Keratinocyte (primary cell): ENCODE results near the gene DRD1. TPM values are rescaled to one million over a fixed set of nuclear protein-coding genes. Genes with fewer than 3 reads are reported as not detected.

Experiments used
- DNase-seq: peaks from one replicate; pipeline ENCODE4 v3.0.0-alpha.2; 2011; ENCODE audit warnings: low read depth, missing footprints, low spot score
- FAIRE-seq: peaks from 2 replicates; lab custom pipeline; 2011; peaks lifted over from hg19 to GRCh38; lab: Jason Lieb, UNC
- H2AFZ ChIP-seq: 2 replicates; pipeline ENCODE4 v1.6.0; 2012; ENCODE audit warnings: low read length, control low read depth, inconsistent platforms; ENCODE audit not compliant: control insufficient read depth
- H3K27ac ChIP-seq: 2 replicates; pipeline ENCODE4 v1.5.1; 2011; ENCODE audit warnings: low read length; ENCODE audit not compliant: control insufficient read depth, insufficient read depth
- H3K27me3 ChIP-seq: 3 replicates; pipeline ENCODE4 v1.6.0; 2011; ENCODE audit warnings: low read length; ENCODE audit not compliant: control insufficient read depth, insufficient read depth; ENCODE audit errors: extremely low read depth
- H3K36me3 ChIP-seq, 2 experiments: 2 replicates in 1 of 2; 3 replicates in 1 of 2; pipeline ENCODE4 v1.5.1; 2011; ENCODE audit warnings: low read length in 2 of 2, mild to moderate bottlenecking in 1 of 2; ENCODE audit not compliant: control insufficient read depth in 2 of 2, insufficient read depth in 2 of 2; ENCODE audit errors: extremely low read depth in 1 of 2
- H3K4me1 ChIP-seq: 3 replicates; pipeline ENCODE4 v1.5.1; 2011; ENCODE audit warnings: low read length; ENCODE audit not compliant: control insufficient read depth, insufficient read depth; ENCODE audit errors: extremely low read depth
- H3K4me2 ChIP-seq: 3 replicates; pipeline ENCODE4 v1.6.0; 2011; ENCODE audit warnings: low read depth, low read length; ENCODE audit not compliant: control insufficient read depth, insufficient read depth; ENCODE audit errors: extremely low read depth
- H3K4me3 ChIP-seq, 3 experiments: fragments of 200-600 bp in 1 of 3; sonication (generic) in 1 of 3; 2 replicates in 2 of 3; 3 replicates in 1 of 3; pipeline ENCODE4 v1.5.1; 2011 to 2016; ENCODE audit warnings: low read length in 3 of 3, mild to moderate bottlenecking in 3 of 3, control low read depth in 2 of 3, inconsistent platforms in 1 of 3, low read depth in 1 of 3, mixed read lengths in 1 of 3, mixed run types in 1 of 3, moderate library complexity in 1 of 3; ENCODE audit not compliant: control insufficient read depth in 2 of 3, insufficient read depth in 2 of 3; ENCODE audit errors: extremely low read depth in 1 of 3
- H3K79me2 ChIP-seq: 2 replicates; pipeline ENCODE4 v1.6.0; 2012; ENCODE audit warnings: low read length; ENCODE audit not compliant: control insufficient read depth, insufficient read depth
- H3K9ac ChIP-seq: 3 replicates; pipeline ENCODE4 v1.6.0; 2011; ENCODE audit warnings: low read length; ENCODE audit not compliant: control insufficient read depth, insufficient read depth; ENCODE audit errors: extremely low read depth
- H3K9me1 ChIP-seq: 3 replicates; pipeline ENCODE4 v1.6.0; 2011; ENCODE audit warnings: low read length; ENCODE audit not compliant: control insufficient read depth, insufficient read depth; ENCODE audit errors: extremely low read depth
- H3K9me3 ChIP-seq: 2 replicates; pipeline ENCODE4 v1.5.1; 2012; ENCODE audit warnings: low read depth, low read length; ENCODE audit not compliant: control insufficient read depth
- H4K20me1 ChIP-seq: 3 replicates; pipeline ENCODE4 v1.6.0; 2011; ENCODE audit warnings: low read length; ENCODE audit not compliant: control insufficient read depth, insufficient read depth; ENCODE audit errors: extremely low read depth
- CTCF ChIP-seq, 3 experiments: IDR thresholded peaks in 1 of 3; conservative IDR thresholded peaks in 1 of 3; optimal IDR thresholded peaks in 1 of 3; 2 replicates in 2 of 3; 3 replicates in 1 of 3; pipeline versions ENCODE3 to v1.5.1; 2011; ENCODE audit warnings: low read length in 3 of 3, mild to moderate bottlenecking in 3 of 3, moderate library complexity in 2 of 3, control low read depth in 1 of 3, inconsistent platforms in 1 of 3; ENCODE audit not compliant: insufficient read depth in 2 of 3; ENCODE audit errors: extremely low read depth in 1 of 3
- EZH2 ChIP-seq: IDR thresholded peaks from one replicate; pipeline ENCODE4 v1.6.1; 2012; ENCODE audit warnings: inconsistent platforms, mild to moderate bottlenecking, low read length, moderate library complexity
- dilution Hi-C: fragments of 300-500 bp; cut with MboI; formaldehyde crosslinking; loops from one replicate; pipeline ENCODE4 v1.7.0; 2020; ENCODE audit warnings: low sequenced_read_pairs; ENCODE audit not compliant: extremely low pct_ligation_motif_present
- polyA plus RNA-seq, 5 experiments: library from polyadenylated mRNA; depleted of rRNA in 3 of 5; stranded (reverse) in 3 of 5; stranded (forward) in 1 of 5; unstranded in 1 of 5; fragments of >200 nt; gene quantifications; 1 replicate in 1 of 5; 2 replicates in 3 of 5; 3 replicates in 1 of 5; pipeline versions ENCODE4 v1.2.1 to v1.2.3, GENCODE V29; 2011 to 2012; ENCODE audit warnings: missing spikeins in 2 of 5, low read depth in 1 of 5, low replicate concordance in 1 of 5

The DRD1 gene
- polyA plus RNA-seq, 1 donor (not counting 4 experiments of a cell fraction or from before 2014, with no cell fraction given), result not detected

- H3K9me1 ChIP-seq, result no peaks in the 10 kb centered on the region
- H3K4me1 ChIP-seq, result peaks cover 25% of the 10 kb centered on the region
- FAIRE-seq (no peak), DNase-seq (no peak)
- TF ChIP-seq EZH2 (no peak), CTCF (optimal IDR thresholded peaks at IDR 0.05 in 1 of 3, IDR thresholded peaks at IDR 0.05 in 1 of 3, conservative IDR thresholded peaks at IDR 0.05 in 1 of 3; ENCODE audit: extremely low read depth in 1 of 3, insufficient read depth in 2 of 3, low read length in 3 of 3) (no peak)
- dilution Hi-C loops, result no loop called here
- no peak overlapping the region for H2AFZ ChIP-seq
- H3K9me3 ChIP-seq, result no peaks in the 10 kb centered on the region
- no peak overlapping the region for H3K27ac ChIP-seq
- H3K27me3 ChIP-seq, result no peaks in the 10 kb centered on the region
- H3K4me3 ChIP-seq, result no peak overlapping the region
- H3K36me3 ChIP-seq, result peaks cover 0 to under 1% of the 10 kb centered on the region in 2 experiments
- H3K79me2 ChIP-seq, result peaks cover 16% of the 10 kb centered on the region
- no peaks in the 10 kb centered on the region for H4K20me1 ChIP-seq
- H3K9ac ChIP-seq, result no peak overlapping the region
- no peak overlapping the region for H3K4me2 ChIP-seq
Observed at GRCh38 chr5:175475248-175475647, 31.3 kb upstream of the DRD1 start.

- H3K79me2 ChIP-seq, result no peaks in the 10 kb centered on the region
- H3K4me2 ChIP-seq, result no peak overlapping the region
- no peak for DNase-seq
- no peak overlapping the region for H2AFZ ChIP-seq
- TF ChIP-seq EZH2 (no peak), CTCF (optimal IDR thresholded peaks at IDR 0.05 in 1 of 3, IDR thresholded peaks at IDR 0.05 in 1 of 3, conservative IDR thresholded peaks at IDR 0.05 in 1 of 3; ENCODE audit: extremely low read depth in 1 of 3, insufficient read depth in 2 of 3, low read length in 3 of 3) (no peak)
- no peaks in the 10 kb centered on the region for H3K9me3 ChIP-seq
- no peak overlapping the region for H3K27ac ChIP-seq
- no peaks in the 10 kb centered on the region for H4K20me1 ChIP-seq
- no peaks in the 10 kb centered on the region for H3K36me3 ChIP-seq
- H3K27me3 ChIP-seq, result no peaks in the 10 kb centered on the region
- H3K4me3 ChIP-seq, result no peak overlapping the region
- FAIRE-seq, result no peak
- H3K9me1 ChIP-seq, result no peaks in the 10 kb centered on the region
- no peak overlapping the region for H3K9ac ChIP-seq
- dilution Hi-C loops, result no loop called here
- H3K4me1 ChIP-seq, result peaks cover 11% of the 10 kb centered on the region
Observed at GRCh38 chr5:175472378-175472777, 28.4 kb upstream of the DRD1 start.
